Psoas muscle (tissue), 8 donors: ENCODE measurements around the gene RNF6. TPM values are rescaled to one million over a fixed set of nuclear protein-coding genes. Genes with fewer than 3 reads are reported as not detected.

ENCODE experiments used
- ATAC-seq, 4 donors: fragments of 200-7000 bp; cut with Tn5 transposase; one replicate each; pipeline ENCODE4 v1.9.1; 2020; ENCODE audit warnings: moderate library complexity in 3 of 4, mild to moderate bottlenecking in 2 of 4
- DNase-seq, 2 donors: peaks; one replicate each; pipeline ENCODE4 v3.0.0-alpha.2; 2020
- H3K27ac ChIP-seq: fragments of 200-600 bp; one replicate; pipeline ENCODE4 v1.8.0; 2022
- H3K27me3 ChIP-seq, 3 donors: fragments of 200-600 bp in 1 of 3; one replicate each; pipeline versions ENCODE4 v1.6.1 to v1.8.0; 2013 to 2022; ENCODE audit warnings: low read length in 2 of 3, mild to moderate bottlenecking in 2 of 3, moderate library complexity in 1 of 3; ENCODE audit not compliant: insufficient read depth in 3 of 3
- H3K36me3 ChIP-seq, 2 donors: fragments of 200-600 bp in 1 of 2; one replicate each; pipeline versions ENCODE4 v1.6.1 to v1.8.0; 2013 to 2022; ENCODE audit warnings: low read depth in 1 of 2, mild to moderate bottlenecking in 1 of 2, moderate library complexity in 1 of 2; ENCODE audit not compliant: insufficient read depth in 1 of 2
- H3K4me1 ChIP-seq: fragments of 200-600 bp; one replicate; pipeline ENCODE4 v1.8.0; 2022
- H3K4me3 ChIP-seq: fragments of 200-600 bp; one replicate; pipeline ENCODE4 v1.8.0; 2022; ENCODE audit warnings: mild to moderate bottlenecking
- H3K9me3 ChIP-seq: fragments of 200-600 bp; one replicate; pipeline ENCODE4 v1.8.0; 2022
- WGBS, 3 donors: extraction: QIAGEN DNeasy Blood & Tissue Kit; methylation state at CpG; one replicate each; pipeline versions ENCODE4 v1.1.6 to v1.1.7; 2013; 5-methylcytosine and 5-hydroxymethylcytosine counted together
- intact Hi-C, 2 donors: fragments of 100-400 bp; cut with DNase I; formaldehyde crosslinking; loops; one replicate each; pipeline versions ENCODE4 v1.11.0 to v1.14.2; 2022
- polyA plus RNA-seq, 3 donors: library from polyadenylated mRNA; stranded (reverse); fragments of 200-250 nt; gene quantifications; one replicate each; pipeline ENCODE4 v1.2.3, GENCODE V29; 2013
- total RNA-seq, 4 donors: library from RNA; stranded (reverse); fragmentation: NEBNext Ultra II Directional in 2 of 4; extraction: Animal tissue kit (Norgen Biotek cat#: 25700) in 2 of 4; gene quantifications; one replicate each; pipeline versions ENCODE4 v1.2.1 to v1.2.4, GENCODE V29; 2021 to 2023
- TF ChIP-seq, protein P1 (sequence below): fragments of 200-600 bp; IDR thresholded peaks from one replicate; pipeline ENCODE4 v1.8.0; 2022; ENCODE audit warnings: antibody characterized with exemption
- donor health status: healthy with polysubstance abuse.
- donor health status: DM: no; HTN: no; CAD: no; lungs with moderate emphysema.
- donor health status: Bipolar disorder and iron deficiency.
- donor health status: healthy.
- donor health status: DM: yes; HTN: yes; CAD: no.
- donor health status: DM: no; HTN: no; CAD: no.
- donor health status: DM: no; HTN: no; CAD: no.
- donor health status: DM: yes; HTN: yes; CAD: no.

Gene RNF6
- total and polyA plus RNA-seq, 7 donors: 20.2 to 70.8 (median 45.6) TPM

DNA sequence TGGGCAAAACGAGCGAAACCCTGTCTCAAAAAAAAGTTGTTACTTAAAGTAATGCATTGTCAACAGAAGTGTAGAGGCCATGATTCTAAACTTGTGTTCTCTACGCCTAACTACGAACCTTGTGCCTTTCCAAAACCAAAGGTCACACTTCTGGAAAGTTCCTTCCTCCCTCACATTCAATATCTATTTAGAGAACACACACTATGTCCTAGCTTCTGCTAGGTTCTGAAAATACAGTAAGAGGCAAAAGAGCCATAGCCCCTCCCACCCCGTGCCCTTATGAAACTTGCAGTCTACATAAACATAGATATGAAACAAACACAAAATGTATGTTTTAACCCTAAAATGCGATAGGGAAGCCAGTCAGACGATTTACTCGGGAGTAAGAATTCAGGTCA is 36.4 kb downstream of the RNF6 start:
- ATAC-seq (peak in 3 of 4 donors; percentile 18 to 31 (median 23)), DNase-seq (no peak)
- 29 to 38% (median 30%) methylated on average over 8 of the region's 8 CpGs for WGBS, 3 donors
- Histone ChIP-seq H3K27ac (peak overlapping the region; percentile 72), H3K36me3 (no peaks in the 10 kb centered on the region), H3K4me3 (peak overlapping the region; percentile 79), H3K27me3 (no peaks in the 10 kb centered on the region), H3K4me1 (peaks cover 4% of the 10 kb centered on the region), H3K9me3 (no peaks in the 10 kb centered on the region)
- TF ChIP-seq, protein P1, sequence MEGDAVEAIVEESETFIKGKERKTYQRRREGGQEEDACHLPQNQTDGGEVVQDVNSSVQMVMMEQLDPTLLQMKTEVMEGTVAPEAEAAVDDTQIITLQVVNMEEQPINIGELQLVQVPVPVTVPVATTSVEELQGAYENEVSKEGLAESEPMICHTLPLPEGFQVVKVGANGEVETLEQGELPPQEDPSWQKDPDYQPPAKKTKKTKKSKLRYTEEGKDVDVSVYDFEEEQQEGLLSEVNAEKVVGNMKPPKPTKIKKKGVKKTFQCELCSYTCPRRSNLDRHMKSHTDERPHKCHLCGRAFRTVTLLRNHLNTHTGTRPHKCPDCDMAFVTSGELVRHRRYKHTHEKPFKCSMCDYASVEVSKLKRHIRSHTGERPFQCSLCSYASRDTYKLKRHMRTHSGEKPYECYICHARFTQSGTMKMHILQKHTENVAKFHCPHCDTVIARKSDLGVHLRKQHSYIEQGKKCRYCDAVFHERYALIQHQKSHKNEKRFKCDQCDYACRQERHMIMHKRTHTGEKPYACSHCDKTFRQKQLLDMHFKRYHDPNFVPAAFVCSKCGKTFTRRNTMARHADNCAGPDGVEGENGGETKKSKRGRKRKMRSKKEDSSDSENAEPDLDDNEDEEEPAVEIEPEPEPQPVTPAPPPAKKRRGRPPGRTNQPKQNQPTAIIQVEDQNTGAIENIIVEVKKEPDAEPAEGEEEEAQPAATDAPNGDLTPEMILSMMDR: no peak
- intact Hi-C loops: loop anchor here (2.0 to 5.0 kb wide), 3 partner anchors 37 to 513 kb away; partner anchors contain the start of genes CDK8 (in 1 of the 2) and RNF6 (in 1 of the 2)

DNA sequence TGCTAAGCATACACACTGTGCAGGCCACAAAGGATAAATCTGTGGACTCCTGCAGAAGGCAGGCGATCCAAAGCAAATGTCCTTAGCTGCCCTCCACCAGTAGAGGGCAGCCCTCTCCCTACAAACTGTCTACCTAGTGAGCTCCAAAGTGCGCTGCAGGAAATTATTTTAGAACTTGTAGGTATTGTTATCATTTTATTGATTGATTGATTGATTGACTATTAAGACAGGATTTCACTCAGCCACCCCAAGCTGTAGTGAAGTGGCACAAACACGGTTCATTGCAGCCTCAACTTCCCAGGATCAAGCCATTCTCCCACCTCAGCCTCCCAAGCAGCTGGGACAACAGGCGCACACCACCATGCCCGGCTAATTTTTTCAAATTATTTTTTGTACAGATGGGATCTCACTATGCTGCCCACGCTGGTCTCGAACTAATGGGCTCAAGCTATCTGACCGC is 37.3 kb downstream of the RNF6 start:
- WGBS, 3 donors: 59 to 65% (median 60%) methylated on average over 8 of the region's 8 CpGs
- TF ChIP-seq, protein P1: peak; percentile 92
- H3K9me3 ChIP-seq: no peaks in the 10 kb centered on the region
- no peaks in the 10 kb centered on the region for H3K27me3 ChIP-seq
- no peak overlapping the region for H3K4me3 ChIP-seq
- DNase-seq (peak; percentile 52 to 66), ATAC-seq (peak; percentile 51 to 63 (median 62))
- intact Hi-C loops: loop anchor here (1.0 to 5.0 kb wide), 4 partner anchors 37 to 514 kb away; partner anchors contain the start of gene RNF6 (in 1 of the 2)
- no peak overlapping the region for H3K27ac ChIP-seq
- peaks cover 4% of the 10 kb centered on the region for H3K4me1 ChIP-seq
- H3K36me3 ChIP-seq: no peaks in the 10 kb centered on the region

DNA sequence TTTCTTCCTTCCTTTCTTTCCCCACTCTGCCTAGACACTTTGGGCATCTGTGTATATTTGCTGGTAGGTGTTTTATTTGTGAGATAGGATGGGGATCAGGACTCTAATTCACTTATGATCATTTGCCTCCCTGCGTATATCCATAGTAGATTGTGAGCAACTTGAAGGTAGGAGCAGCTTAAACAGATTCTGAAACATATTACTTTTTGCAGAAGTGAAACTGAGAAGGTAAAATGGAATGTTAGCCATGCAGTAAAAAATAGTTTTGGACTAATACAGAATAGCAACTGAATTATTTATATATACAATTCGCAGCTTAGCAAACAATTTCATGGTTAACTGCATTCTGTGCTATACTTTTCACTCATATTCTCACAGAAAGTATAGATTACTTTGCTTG is 38.7 kb downstream of the RNF6 start:
- Histone ChIP-seq H3K9me3 (no peaks in the 10 kb centered on the region), H3K4me3 (no peak overlapping the region), H3K36me3 (no peaks in the 10 kb centered on the region), H3K4me1 (peaks cover 4% of the 10 kb centered on the region), H3K27me3 (no peaks in the 10 kb centered on the region), H3K27ac (no peak overlapping the region)
- no peak for ATAC-seq
- no peak for DNase-seq
- intact Hi-C loops: loop anchor here in 1 of 2 donors (2.0 to 5.0 kb wide), 2 partner anchors 313 to 514 kb away; no protein-coding TSS in a partner anchor
- WGBS, 3 donors: 89 to 92% (median 91%) methylated on average over 2 of the region's 2 CpGs
- TF ChIP-seq, protein P1: no peak

DNA sequence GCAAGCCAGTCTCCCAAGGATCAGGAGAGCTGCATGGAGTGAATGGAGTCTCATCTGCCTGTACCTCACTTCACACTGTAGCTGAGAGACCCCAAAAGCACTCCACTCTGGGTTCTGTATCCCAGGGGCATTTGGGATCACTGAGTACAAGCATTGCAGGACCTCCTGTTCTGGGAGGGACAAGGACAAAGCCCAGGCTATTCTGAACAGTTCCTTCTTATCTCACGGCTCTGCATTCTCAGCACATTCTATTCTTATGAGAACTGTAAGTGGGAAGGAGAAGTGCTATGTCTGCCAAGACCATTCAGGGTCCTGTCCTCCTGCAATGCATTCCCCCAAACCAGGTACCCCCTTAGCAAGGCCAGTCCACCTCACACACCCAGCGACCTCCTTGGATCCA is 42.8 kb downstream of the RNF6 start:
- WGBS, 3 donors: 65 to 74% (median 73%) methylated on average over 2 of the region's 2 CpGs
- Histone ChIP-seq H3K4me1 (no peaks in the 10 kb centered on the region), H3K4me3 (no peak overlapping the region), H3K36me3 (no peaks in the 10 kb centered on the region), H3K27ac (no peak overlapping the region), H3K9me3 (no peaks in the 10 kb centered on the region), H3K27me3 (no peaks in the 10 kb centered on the region)
- intact Hi-C loops: no loop called here
- ATAC-seq: no peak
- TF ChIP-seq, protein P1: no peak
- no peak for DNase-seq

DNA sequence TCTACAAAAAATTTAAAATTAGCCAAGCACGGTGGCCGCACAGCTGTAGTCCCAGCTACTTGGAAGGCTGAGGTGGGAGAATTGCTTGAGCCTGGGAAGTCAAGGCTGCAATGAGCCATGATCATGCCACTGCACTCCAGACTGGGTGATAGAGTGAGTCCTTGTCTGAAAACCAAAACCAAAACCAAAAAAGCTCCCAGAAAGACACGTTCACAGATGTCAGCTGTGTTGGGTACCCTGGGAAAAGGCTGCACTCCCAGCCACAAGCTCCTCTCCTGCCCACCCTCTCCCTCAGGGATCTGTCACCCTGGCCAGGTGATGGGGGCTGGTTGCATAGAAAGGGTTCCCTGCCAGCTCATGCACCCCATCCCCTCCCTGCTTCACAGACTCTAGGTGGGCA is 53.3 kb downstream of the RNF6 start:
- no peaks in the 10 kb centered on the region for H3K9me3 ChIP-seq
- no peak overlapping the region for H3K4me3 ChIP-seq
- TF ChIP-seq, protein P1: no peak
- H3K27me3 ChIP-seq: no peaks in the 10 kb centered on the region
- ATAC-seq (no peak), DNase-seq (no peak)
- no peak overlapping the region for H3K27ac ChIP-seq
- H3K36me3 ChIP-seq: no peaks in the 10 kb centered on the region
- 72 to 83% (median 82%) methylated on average over 3 of the region's 3 CpGs for WGBS, 3 donors
- intact Hi-C loops: no loop called here
- H3K4me1 ChIP-seq: no peaks in the 10 kb centered on the region
